Prostate gland (tissue), 2 donors: ENCODE measurements around the gene NEK9. TPM values are rescaled to one million over a fixed set of nuclear protein-coding genes. Genes with fewer than 3 reads are reported as not detected.
A peak's percentile ranks its signal among the peaks of the same experiment; 100 is the strongest.

Source experiments
- DNase-seq: peaks from one replicate; pipeline ENCODE4 v3.0.0-alpha.2; 2019; ENCODE audit warnings: low spot score
- H3K27ac ChIP-seq, 2 donors: fragments of 200-600 bp; sonication (generic); 2 replicates each; pipeline ENCODE4 v1.5.1; 2017 to 2019
- H3K27me3 ChIP-seq: fragments of 200-600 bp; sonication (generic); replicated peaks from 2 replicates; pipeline ENCODE4 v1.5.1; 2019; ENCODE audit not compliant: insufficient read depth
- H3K36me3 ChIP-seq, 2 donors: fragments of 200-600 bp; sonication (generic); 1 replicate in 1 of 2; 2 replicates in 1 of 2; pipeline versions ENCODE4 v1.5.1 to v1.8.1; 2017 to 2019
- H3K4me1 ChIP-seq: fragments of 200-600 bp; sonication (generic); replicated peaks from 2 replicates; pipeline ENCODE4 v1.5.1; 2019
- H3K4me3 ChIP-seq, 2 donors: fragments of 200-600 bp; sonication (generic); 2 replicates each; pipeline ENCODE4 v1.5.1; 2017 to 2019
- H3K9me3 ChIP-seq: fragments of 200-600 bp; sonication (generic); 2 replicates; pipeline ENCODE4 v1.5.1; 2017
- POLR2A ChIP-seq: fragments of 450-650 bp; IDR thresholded peaks from one replicate; pipeline ENCODE4 v1.6.1; 2016; ENCODE audit warnings: antibody characterized with exemption, mild to moderate bottlenecking
- POLR2AphosphoS5 ChIP-seq: sonication (generic); formaldehyde crosslinking; IDR thresholded peaks from one replicate; pipeline ENCODE4 v1.6.1; 2017; ENCODE audit warnings: antibody characterized with exemption
- WGBS: methylation state at CpG from one replicate; pipeline ENCODE4 v1.1.5; 2018; 5-methylcytosine and 5-hydroxymethylcytosine counted together
- intact Hi-C: fragments of 100-400 bp; cut with DNase I; formaldehyde crosslinking; loops from one replicate; pipeline ENCODE4 v1.14.2; 2022
- total RNA-seq, 2 donors: library from RNA; depleted of rRNA; stranded (reverse); fragments of >200 nt; gene quantifications; one replicate each; pipeline ENCODE4 v1.1.0, GENCODE V29; 2016
- TF ChIP-seq, protein P1 (sequence below), 4 experiments: fragments of 200-600 bp in 2 of 4; fragments of 450-650 bp in 2 of 4; sonication (generic) in 2 of 4; IDR thresholded peaks; 1 replicate in 3 of 4; 2 replicates in 1 of 4; pipeline ENCODE4 v1.5.1; 2016 to 2019; ENCODE audit warnings: antibody characterized with exemption in 4 of 4, mild to moderate bottlenecking in 2 of 4, moderate library complexity in 2 of 4

NEK9 gene
- total RNA-seq, 2 donors from 2014 or later: 59.5 to 89.8 TPM

DNA sequence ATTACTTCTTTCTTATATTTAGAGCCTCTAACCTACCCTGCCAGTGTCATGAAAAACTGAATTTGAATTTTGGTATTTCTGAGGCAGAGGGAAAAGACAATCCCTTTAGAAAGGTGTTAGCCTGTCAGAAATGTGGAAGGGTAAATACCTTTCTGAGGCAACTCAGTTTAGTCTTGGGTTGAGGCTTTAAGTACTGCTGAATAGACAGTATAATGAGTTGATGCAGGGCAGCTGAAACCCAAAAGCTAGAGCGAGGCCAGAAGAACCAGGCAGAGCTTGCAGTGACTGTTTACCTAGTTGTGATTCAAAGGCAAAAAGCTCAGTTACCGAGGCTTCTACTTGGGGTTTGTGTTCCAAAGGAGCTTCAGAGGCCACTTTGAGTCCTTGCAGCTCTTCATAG, 38.7 kb downstream of the NEK9 start:
- Histone ChIP-seq H3K4me1 (no peaks in the 10 kb centered on the region), H3K27me3 (no peaks in the 10 kb centered on the region), H3K9me3 (no peaks in the 10 kb centered on the region), H3K27ac (no peak overlapping the region), H3K4me3 (no peak overlapping the region), H3K36me3 (peaks cover 0 to 5% of the 10 kb centered on the region in 2 donors)
- intact Hi-C loops: loop anchor here (2.0 to 5.0 kb wide), 3 partner anchors 141 to 226 kb away; no protein-coding TSS in a partner anchor
- WGBS: 73% methylated on average over 2 of the region's 2 CpGs
- no peak for DNase-seq
- TF ChIP-seq, protein P1, sequence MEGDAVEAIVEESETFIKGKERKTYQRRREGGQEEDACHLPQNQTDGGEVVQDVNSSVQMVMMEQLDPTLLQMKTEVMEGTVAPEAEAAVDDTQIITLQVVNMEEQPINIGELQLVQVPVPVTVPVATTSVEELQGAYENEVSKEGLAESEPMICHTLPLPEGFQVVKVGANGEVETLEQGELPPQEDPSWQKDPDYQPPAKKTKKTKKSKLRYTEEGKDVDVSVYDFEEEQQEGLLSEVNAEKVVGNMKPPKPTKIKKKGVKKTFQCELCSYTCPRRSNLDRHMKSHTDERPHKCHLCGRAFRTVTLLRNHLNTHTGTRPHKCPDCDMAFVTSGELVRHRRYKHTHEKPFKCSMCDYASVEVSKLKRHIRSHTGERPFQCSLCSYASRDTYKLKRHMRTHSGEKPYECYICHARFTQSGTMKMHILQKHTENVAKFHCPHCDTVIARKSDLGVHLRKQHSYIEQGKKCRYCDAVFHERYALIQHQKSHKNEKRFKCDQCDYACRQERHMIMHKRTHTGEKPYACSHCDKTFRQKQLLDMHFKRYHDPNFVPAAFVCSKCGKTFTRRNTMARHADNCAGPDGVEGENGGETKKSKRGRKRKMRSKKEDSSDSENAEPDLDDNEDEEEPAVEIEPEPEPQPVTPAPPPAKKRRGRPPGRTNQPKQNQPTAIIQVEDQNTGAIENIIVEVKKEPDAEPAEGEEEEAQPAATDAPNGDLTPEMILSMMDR (IDR thresholded peaks at IDR 0.05): no peak
- TF ChIP-seq POLR2AphosphoS5: no peak
- no peak for TF ChIP-seq POLR2A

DNA sequence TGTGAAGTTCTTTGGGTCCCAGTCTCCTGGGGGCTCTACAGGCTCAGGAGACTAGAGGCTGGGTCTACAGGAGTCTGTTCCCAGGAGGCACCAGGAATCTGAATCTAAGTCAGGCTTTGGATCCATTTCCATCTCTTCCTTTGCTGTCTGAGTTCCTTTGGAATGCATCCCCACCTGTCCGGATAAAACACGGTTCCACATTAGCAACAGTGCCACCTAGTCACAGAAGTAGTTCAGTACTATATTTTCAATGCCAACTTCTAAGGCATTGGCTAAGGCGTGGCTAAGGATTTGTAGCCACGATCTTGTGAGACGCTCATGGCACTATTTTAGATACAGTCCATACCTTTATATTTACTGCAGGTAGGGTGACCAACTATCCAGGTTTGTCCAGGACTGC, 42.3 kb downstream of the NEK9 start:
- no peaks in the 10 kb centered on the region for H3K27me3 ChIP-seq
- H3K27ac ChIP-seq: no peak overlapping the region
- WGBS: 27% methylated on average over 5 of the region's 5 CpGs
- H3K36me3 ChIP-seq: peaks cover 0 to 5% of the 10 kb centered on the region in 2 donors
- peak; percentile 24 for DNase-seq
- H3K4me3 ChIP-seq: no peak overlapping the region
- no peaks in the 10 kb centered on the region for H3K9me3 ChIP-seq
- TF ChIP-seq POLR2AphosphoS5 (peak; percentile 27), POLR2A (no peak)
- TF ChIP-seq, protein P1 (IDR thresholded peaks at IDR 0.05): peak in 3 of 4 experiments; percentile 24 to 45 (median 43)
- no peaks in the 10 kb centered on the region for H3K4me1 ChIP-seq
- intact Hi-C loops: no loop called here

DNA sequence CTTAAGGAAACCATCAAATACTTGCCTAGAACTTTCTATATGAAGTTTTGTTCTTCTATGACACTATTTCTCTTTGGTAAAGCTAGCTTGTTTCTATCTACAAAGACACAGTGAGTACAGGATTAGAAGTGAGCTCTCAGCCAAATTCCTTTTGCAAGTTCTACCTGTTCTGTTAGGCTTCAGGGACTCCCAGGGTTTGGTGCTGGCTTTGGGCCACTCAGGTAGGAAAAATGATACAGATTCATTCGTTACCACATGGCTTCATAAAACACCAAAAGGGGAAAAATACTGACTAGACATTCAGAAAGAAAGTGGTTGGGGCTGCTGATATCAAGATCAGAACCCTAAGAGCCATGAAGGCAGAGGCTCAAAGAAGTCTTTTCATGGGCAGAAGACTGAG, 43.6 kb downstream of the NEK9 start:
- no peak for DNase-seq
- Histone ChIP-seq H3K27me3 (no peaks in the 10 kb centered on the region), H3K9me3 (no peaks in the 10 kb centered on the region), H3K4me3 (no peak overlapping the region), H3K4me1 (no peaks in the 10 kb centered on the region), H3K27ac (no peak overlapping the region), H3K36me3 (peaks cover 0 to 5% of the 10 kb centered on the region in 2 donors)
- intact Hi-C loops: no loop called here
- TF ChIP-seq POLR2A (no peak), POLR2AphosphoS5 (no peak)
- TF ChIP-seq, protein P1 (IDR thresholded peaks at IDR 0.05): no peak
- WGBS: 61% methylated on average over 1 of the region's 1 CpG

DNA sequence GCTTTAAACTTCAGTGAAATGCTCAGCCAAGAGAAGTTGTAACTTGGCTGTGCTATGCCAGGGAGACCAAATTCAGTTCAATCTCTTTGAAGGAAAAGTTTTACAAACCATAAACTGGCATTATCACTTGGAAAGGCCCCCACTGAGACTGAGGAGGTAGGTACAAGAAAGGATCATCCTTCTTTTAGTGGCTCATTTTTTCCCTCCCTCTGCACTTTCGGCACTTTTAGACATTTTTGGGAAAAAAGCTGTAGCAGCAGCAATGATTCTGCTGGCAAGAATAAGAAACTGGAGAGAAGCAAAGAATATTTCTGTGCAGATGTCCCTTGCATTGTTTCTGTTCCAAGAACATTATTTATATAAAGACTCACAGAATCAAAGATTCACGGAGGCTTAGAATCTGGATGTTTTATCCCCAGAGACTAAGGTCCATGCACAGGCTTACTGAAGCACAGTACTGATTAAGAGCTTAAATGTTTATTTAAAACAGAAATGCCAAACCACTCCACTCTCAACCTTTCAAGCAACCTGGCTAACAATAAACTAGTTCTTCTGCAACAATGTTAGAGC, 45.1 kb downstream of the NEK9 start:
- no peak for DNase-seq
- intact Hi-C loops: no loop called here
- Histone ChIP-seq H3K36me3 (peaks cover 0 to 5% of the 10 kb centered on the region in 2 donors), H3K9me3 (no peaks in the 10 kb centered on the region), H3K27me3 (no peaks in the 10 kb centered on the region), H3K27ac (no peak overlapping the region), H3K4me1 (no peaks in the 10 kb centered on the region), H3K4me3 (no peak overlapping the region)
- TF ChIP-seq, protein P1 (IDR thresholded peaks at IDR 0.05): no peak
- no peak for TF ChIP-seq POLR2A
- TF ChIP-seq POLR2AphosphoS5: no peak
- WGBS: 37% methylated on average over 2 of the region's 2 CpGs

DNA sequence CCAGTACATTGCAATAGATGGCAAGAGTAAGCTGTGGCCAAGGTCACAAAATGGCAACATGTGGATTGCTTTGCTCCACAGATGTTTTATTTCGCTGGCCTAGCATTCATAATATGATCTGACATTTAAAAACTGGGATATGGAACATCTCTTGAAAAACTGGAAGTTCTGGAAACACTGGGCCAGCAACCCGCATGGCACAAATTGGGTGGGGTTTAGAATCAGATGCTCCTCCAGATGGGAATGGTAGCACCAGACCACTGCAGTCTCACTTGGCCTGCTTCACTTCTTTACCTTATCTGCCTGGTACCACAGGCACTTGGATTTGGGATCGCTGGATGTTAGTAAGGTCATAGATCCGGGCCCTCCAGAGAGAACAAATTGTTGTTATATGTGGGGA, 47.3 kb downstream of the NEK9 start:
- peaks cover 0 to 3% of the 10 kb centered on the region in 2 donors for H3K36me3 ChIP-seq
- no peaks in the 10 kb centered on the region for H3K9me3 ChIP-seq
- TF ChIP-seq POLR2A: no peak
- no peaks in the 10 kb centered on the region for H3K4me1 ChIP-seq
- no peak overlapping the region for H3K4me3 ChIP-seq
- DNase-seq: no peak
- intact Hi-C loops: no loop called here
- H3K27me3 ChIP-seq: no peaks in the 10 kb centered on the region
- WGBS: 67% methylated on average over 4 of the region's 4 CpGs
- no peak overlapping the region for H3K27ac ChIP-seq
